Ishikawa (cell line): Measurements from ENCODE around the gene HPS4.
A peak's percentile ranks its signal among the peaks of the same experiment; 100 is the strongest.

Source experiments
- CEBPB ChIP-seq: IDR thresholded peaks from 2 replicates; pipeline ENCODE4 v1.6.1; 2012
- CREB1 ChIP-seq: IDR thresholded peaks from 2 replicates; pipeline ENCODE4 v1.6.1; 2012; ENCODE audit warnings: low read depth
- EGR1 ChIP-seq: IDR thresholded peaks from 2 replicates; pipeline ENCODE4 v1.6.1; 2012
- EP300 ChIP-seq: IDR thresholded peaks from 2 replicates; pipeline ENCODE4 v1.6.1; 2012; ENCODE audit warnings: borderline replicate concordance
- FOXM1 ChIP-seq: IDR thresholded peaks from 2 replicates; pipeline ENCODE4 v1.6.1; 2012; ENCODE audit warnings: low read depth, borderline replicate concordance
- MAX ChIP-seq: IDR thresholded peaks from 2 replicates; pipeline ENCODE4 v1.6.1; 2012
- NFIC ChIP-seq: IDR thresholded peaks from 2 replicates; pipeline ENCODE4 v1.6.1; 2012
- RAD21 ChIP-seq: IDR thresholded peaks from 2 replicates; pipeline ENCODE4 v1.6.1; 2012; ENCODE audit warnings: low read depth
- REST ChIP-seq: IDR thresholded peaks from 2 replicates; pipeline ENCODE4 v1.6.1; 2012; ENCODE audit warnings: low read depth, mild to moderate bottlenecking
- TAF1 ChIP-seq: IDR thresholded peaks from 2 replicates; pipeline ENCODE4 v1.6.1; 2012; ENCODE audit warnings: low read depth, mild to moderate bottlenecking
- TCF12 ChIP-seq: IDR thresholded peaks from 2 replicates; pipeline ENCODE4 v1.6.1; 2012; ENCODE audit warnings: low read depth
- TEAD4 ChIP-seq: IDR thresholded peaks from 2 replicates; pipeline ENCODE4 v1.6.1; 2012
- YY1 ChIP-seq: IDR thresholded peaks from 2 replicates; pipeline ENCODE4 v1.6.1; 2012; ENCODE audit warnings: low read depth
- ZBTB7A ChIP-seq: IDR thresholded peaks from 2 replicates; pipeline ENCODE4 v1.6.1; 2012; ENCODE audit warnings: low read depth
- TF ChIP-seq, protein P1 (sequence below): IDR thresholded peaks from 2 replicates; pipeline ENCODE4 v1.6.1; 2012

The HPS4 gene

DNA sequence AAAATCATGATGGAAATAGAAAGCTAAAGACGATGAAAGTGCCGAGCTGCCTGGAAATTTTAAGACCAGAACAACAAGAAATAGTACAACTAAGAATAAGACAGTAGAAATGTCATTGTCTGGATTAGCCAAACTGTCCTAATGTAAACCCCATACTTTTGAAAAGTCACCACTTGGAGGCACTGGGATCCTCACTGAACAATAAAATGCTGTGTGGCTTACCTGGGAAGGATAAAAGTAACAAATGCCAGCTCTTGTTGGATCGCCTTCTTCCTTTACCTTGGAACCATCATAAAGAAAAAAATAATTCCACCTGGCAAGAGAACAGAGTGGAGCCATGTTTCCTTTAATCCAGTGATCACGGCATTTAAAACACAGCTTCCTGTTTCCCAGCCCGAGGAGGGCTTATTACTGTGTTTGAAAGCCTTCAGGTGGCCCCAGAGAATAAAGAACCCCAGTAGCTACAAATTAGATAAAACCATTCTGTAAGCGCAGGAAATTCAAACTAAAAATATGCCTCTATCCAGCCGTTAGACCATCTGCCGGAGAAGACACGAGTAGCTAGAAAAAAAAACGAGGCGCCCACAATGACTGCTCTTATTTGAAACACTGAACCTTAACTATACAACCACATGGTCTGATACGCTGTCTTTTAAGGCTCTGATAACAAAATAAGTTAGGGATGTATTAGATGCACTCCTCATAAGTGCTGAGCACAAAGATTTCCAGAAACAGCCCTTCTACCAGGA, 4.4 kb downstream of the HPS4 start:
- TF ChIP-seq EGR1 = no peak
- no peak for TF ChIP-seq TEAD4
- TF ChIP-seq FOXM1 = no peak
- TF ChIP-seq RAD21 = no peak
- TF ChIP-seq TAF1 = no peak
- TF ChIP-seq EP300 = no peak
- no peak for TF ChIP-seq ZBTB7A

DNA sequence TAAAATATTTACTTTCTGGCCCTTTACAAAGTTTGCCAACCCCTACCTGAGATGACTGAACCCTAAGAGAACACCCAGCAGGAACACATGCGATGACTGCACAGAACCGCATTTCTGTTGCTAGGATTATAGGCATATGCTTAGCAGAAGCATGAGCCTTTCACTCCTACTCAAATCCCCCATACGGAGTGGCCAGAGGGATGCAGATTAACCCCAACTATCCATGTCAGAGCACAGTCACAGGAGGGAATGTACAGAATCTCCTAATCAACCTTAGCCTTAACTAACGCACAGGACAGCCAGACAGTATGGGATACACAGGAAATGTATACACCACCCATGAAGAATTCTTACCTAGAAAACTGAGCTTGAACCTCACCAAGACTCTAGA, 6.2 kb downstream of the HPS4 start:
- TF ChIP-seq CEBPB (no peak), MAX (no peak), RAD21 (no peak), FOXM1 (no peak), EGR1 (no peak), YY1 (no peak), ZBTB7A (no peak), TEAD4 (no peak), NFIC (no peak), TAF1 (no peak), CREB1 (no peak), EP300 (no peak), REST (no peak), TCF12 (no peak)
- TF ChIP-seq, protein P1, sequence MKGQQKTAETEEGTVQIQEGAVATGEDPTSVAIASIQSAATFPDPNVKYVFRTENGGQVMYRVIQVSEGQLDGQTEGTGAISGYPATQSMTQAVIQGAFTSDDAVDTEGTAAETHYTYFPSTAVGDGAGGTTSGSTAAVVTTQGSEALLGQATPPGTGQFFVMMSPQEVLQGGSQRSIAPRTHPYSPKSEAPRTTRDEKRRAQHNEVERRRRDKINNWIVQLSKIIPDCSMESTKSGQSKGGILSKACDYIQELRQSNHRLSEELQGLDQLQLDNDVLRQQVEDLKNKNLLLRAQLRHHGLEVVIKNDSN = no peak

- no peak for TF ChIP-seq CREB1
- TF ChIP-seq MAX = no peak
- TF ChIP-seq FOXM1 = no peak
- no peak for TF ChIP-seq TAF1
Observed at GRCh38 chr22:26476705-26477340, 6.8 kb downstream of the HPS4 start.

DNA sequence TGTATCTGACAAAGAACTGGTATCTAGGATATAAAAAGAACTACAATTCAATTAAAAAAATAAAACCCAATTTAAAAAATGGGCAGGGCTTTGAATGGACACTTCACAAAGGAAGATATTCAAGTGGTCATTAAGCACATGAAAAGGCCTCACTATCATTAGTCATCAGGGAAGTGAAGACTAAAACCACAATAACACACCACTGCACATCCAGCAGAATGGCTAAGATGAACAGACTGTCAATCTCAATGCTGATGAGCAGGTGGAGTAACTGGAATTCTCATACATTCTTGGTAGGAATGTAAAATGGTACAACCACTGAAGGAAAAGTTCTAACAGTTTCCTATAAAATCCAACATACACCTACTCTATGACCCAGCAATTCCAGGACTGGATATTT, 8.9 kb downstream of the HPS4 start:
- no peak for TF ChIP-seq CREB1
- no peak for TF ChIP-seq CEBPB
- TF ChIP-seq YY1 = no peak
- TF ChIP-seq TEAD4 = no peak
- TF ChIP-seq ZBTB7A = no peak
- no peak for TF ChIP-seq NFIC
- no peak for TF ChIP-seq FOXM1
- no peak for TF ChIP-seq MAX
- no peak for TF ChIP-seq REST
- no peak for TF ChIP-seq TCF12

GRCh38 chr22:26471522-26471921, 12.1 kb downstream of the HPS4 start:
- TF ChIP-seq FOXM1 (no peak), CREB1 (no peak), TEAD4 (peak; percentile 47), NFIC (peak; percentile 31; the same call in 1 of the 2 replicates), MAX (peak; percentile 28; the same call in 1 of the 2 replicates), TAF1 (no peak), TCF12 (peak; percentile 90), REST (no peak), CEBPB (no peak), YY1 (no peak), EP300 (peak; percentile 80; the same call in 1 of the 2 replicates), EGR1 (no peak), RAD21 (no peak), ZBTB7A (no peak)
- TF ChIP-seq, protein P1 = no peak
